Cardiac muscle cell (in vitro differentiated cells and primary cell): ENCODE data around the gene BCL10. TPM values are rescaled to one million over a fixed set of nuclear protein-coding genes. Genes with fewer than 3 reads are reported as not detected.
A peak's percentile ranks its signal among the peaks of the same experiment; 100 is the strongest.
"Not testable (repeated sequence)": the region's sequence is repeated elsewhere in the genome, so short reads cannot be mapped to it uniquely, and the experiment has no call there.

Experiments
- DNase-seq, 2 donors: peaks; one replicate each; pipeline versions ENCODE4 v3.0.0 to v3.0.0-alpha.2; 2010 to 2017; ENCODE audit warnings: low read depth in 1 of 2, low spot score in 1 of 2
- H3K27ac ChIP-seq: fragments of 200-600 bp; sonication (generic); 2 replicates; pipeline ENCODE4 v1.5.1; 2016
- H3K27me3 ChIP-seq: fragments of 200-600 bp; sonication (generic); 2 replicates; pipeline ENCODE4 v1.6.0; 2016; ENCODE audit warnings: control low read depth
- H3K36me3 ChIP-seq: fragments of 200-600 bp; sonication (generic); 2 replicates; pipeline ENCODE4 v1.5.1; 2016; ENCODE audit warnings: control low read depth
- H3K4me1 ChIP-seq: fragments of 200-600 bp; sonication (generic); 2 replicates; pipeline ENCODE4 v1.8.1; 2017; ENCODE audit warnings: low read depth, mild to moderate bottlenecking, mixed run types
- H3K4me3 ChIP-seq: fragments of 200-600 bp; sonication (generic); 2 replicates; pipeline ENCODE4 v1.5.1; 2016; ENCODE audit warnings: mild to moderate bottlenecking
- H3K9me3 ChIP-seq: fragments of 200-600 bp; sonication (generic); 2 replicates; pipeline ENCODE4 v1.5.1; 2017; ENCODE audit warnings: low read depth, mild to moderate bottlenecking, control low read depth
- CTCF ChIP-seq: IDR thresholded peaks from 2 replicates; pipeline ENCODE4 v1.5.1; 2012; ENCODE audit warnings: low read depth, mild to moderate bottlenecking, low read length
- polyA plus RNA-seq: library from polyadenylated mRNA; unstranded; fragments of >200 nt; fragmentation: Nextera tagmentation; extraction: Ambion mirVana; gene quantifications from 2 replicates; pipeline ENCODE4 v1.2.1, GENCODE V29; 2016
- total RNA-seq: library from RNA; depleted of rRNA; stranded (reverse); fragments of >200 nt; gene quantifications from 2 replicates; pipeline ENCODE4 v1.2.3, GENCODE V29; 2016

The BCL10 gene
- total and polyA plus RNA-seq, 2 experiments from 2014 or later, result 11.7 to 12.8 TPM

GRCh38 chr1:85264150-85264549 is 12.3 kb downstream of the BCL10 start:
- Histone ChIP-seq H3K4me1 (no peaks in the 10 kb centered on the region), H3K9me3 (no peaks in the 10 kb centered on the region), H3K4me3 (no peak overlapping the region), H3K36me3 (peaks cover 22% of the 10 kb centered on the region), H3K27me3 (no peaks in the 10 kb centered on the region), H3K27ac (no peak overlapping the region)
- TF ChIP-seq CTCF, result no peak
- DNase-seq, result no peak

- DNase-seq, result no peak
- Histone ChIP-seq H3K4me3 (no peak overlapping the region), H3K36me3 (peaks cover 15% of the 10 kb centered on the region), H3K9me3 (no peaks in the 10 kb centered on the region), H3K27ac (no peak overlapping the region), H3K4me1 (peaks cover 7% of the 10 kb centered on the region), H3K27me3 (no peaks in the 10 kb centered on the region)
- no peak for TF ChIP-seq CTCF
These were observed 13.4 kb downstream of the BCL10 start for GRCh38 chr1:85262985-85263384.

DNA sequence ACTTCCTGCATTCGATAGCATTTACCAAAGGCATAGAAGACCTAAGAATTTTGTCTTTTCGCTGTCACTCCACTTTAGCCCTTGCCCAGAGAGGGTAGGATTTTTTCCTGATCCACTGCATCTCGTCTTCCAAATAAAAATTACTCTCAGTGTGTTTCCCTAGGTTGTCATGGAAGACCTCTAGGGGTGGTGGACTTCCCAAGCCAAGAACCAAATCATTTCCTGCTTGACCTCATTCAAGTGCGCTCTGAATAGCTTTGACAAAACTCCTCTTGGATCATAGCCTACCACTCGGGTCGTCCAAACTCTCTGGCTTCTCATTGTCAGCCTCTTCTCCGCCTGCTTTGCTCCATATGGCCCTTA is 16.5 kb downstream of the BCL10 start:
- no peaks in the 10 kb centered on the region for H3K9me3 ChIP-seq
- no peaks in the 10 kb centered on the region for H3K27me3 ChIP-seq
- no peak for TF ChIP-seq CTCF
- H3K4me3 ChIP-seq, result peak overlapping the region; percentile 64
- no peak overlapping the region for H3K27ac ChIP-seq
- DNase-seq, result peak in 1 of 2 donors; percentile 86
- H3K4me1 ChIP-seq, result peaks cover 13% of the 10 kb centered on the region
- H3K36me3 ChIP-seq, result peaks cover 4% of the 10 kb centered on the region

GRCh38 chr1:85259118-85259911 is 17.1 kb downstream of the BCL10 start, which contains the start of gene C1orf52:
Gene C1orf52, minus strand, starts transcription at chr1:85259662. Its CDS starts 29 bp downstream, at chr1:85259633.
- TF ChIP-seq CTCF, result peak; percentile 91
- peak; percentile 96 to 98 for DNase-seq
- H3K4me3 ChIP-seq, result peak within 1 kb of the TSS; percentile 64
- peaks cover 13% of the 10 kb centered on the region for H3K4me1 ChIP-seq
- no peaks in the 10 kb centered on the region for H3K27me3 ChIP-seq
- H3K27ac ChIP-seq, result peak within 1 kb of the TSS; percentile 87
- no peaks in the 10 kb centered on the region for H3K9me3 ChIP-seq
- peaks cover 4% of the 10 kb centered on the region for H3K36me3 ChIP-seq

GRCh38 chr1:85258536-85259117 is 17.8 kb downstream of the BCL10 start:
- Histone ChIP-seq H3K27ac (peak overlapping the region; percentile 87), H3K4me1 (peaks cover 13% of the 10 kb centered on the region), H3K9me3 (no peaks in the 10 kb centered on the region), H3K27me3 (no peaks in the 10 kb centered on the region), H3K4me3 (peak overlapping the region; percentile 64), H3K36me3 (peaks cover 10% of the 10 kb centered on the region)
- TF ChIP-seq CTCF, result no peak
- peak; percentile 45 to 56 for DNase-seq

GRCh38 chr1:85249042-85249441 is 27.4 kb downstream of the BCL10 start:
- not testable (repeated sequence) for H3K27ac ChIP-seq, DNase-seq, H3K4me3 ChIP-seq, H3K4me1 ChIP-seq, H3K27me3 ChIP-seq, H3K9me3 ChIP-seq
- peaks cover 14% of the 10 kb centered on the region for H3K36me3 ChIP-seq
